ENCODE measurements around the gene MAPK4.
"Not testable (repeated sequence)": the region's sequence is repeated elsewhere in the genome, so short reads cannot be mapped to it uniquely, and the experiment has no call there.

MAPK4 gene

GRCh38 chr18:50578030-50578429, 18.1 kb downstream of the MAPK4 start:
- no peak for DNase-seq (ENCODE audit: low read depth)

- no peak for DNase-seq (ENCODE audit: low read depth)
Measured at GRCh38 chr18:50578651-50579050, 18.8 kb downstream of the MAPK4 start.

- DNase-seq (ENCODE audit: low read depth), result no peak
Measured at GRCh38 chr18:50579061-50579774, 19.3 kb downstream of the MAPK4 start.

GRCh38 chr18:50581517-50581916, 21.6 kb downstream of the MAPK4 start:
- no peak for DNase-seq (ENCODE audit: low read depth)

GRCh38 chr18:50582500-50582899, 22.6 kb downstream of the MAPK4 start:
- DNase-seq (ENCODE audit: low read depth), result no peak

GRCh38 chr18:50586710-50587109, 26.8 kb downstream of the MAPK4 start:
- DNase-seq (ENCODE audit: low read depth), result no peak

- no peak for DNase-seq (ENCODE audit: low read depth)
Measured at GRCh38 chr18:50590593-50590992, 30.7 kb downstream of the MAPK4 start.

GRCh38 chr18:50594012-50594411, 34.1 kb downstream of the MAPK4 start:
- DNase-seq (ENCODE audit: low read depth), result no peak

GRCh38 chr18:50594942-50595341, 35.1 kb downstream of the MAPK4 start:
- DNase-seq (ENCODE audit: low read depth), result no peak

- DNase-seq (ENCODE audit: low read depth), result no peak
Measured at GRCh38 chr18:50602466-50602865, 42.6 kb downstream of the MAPK4 start.

- DNase-seq (ENCODE audit: low read depth), result no peak
Measured at GRCh38 chr18:50606609-50607008, 46.7 kb downstream of the MAPK4 start.

- no peak for DNase-seq (ENCODE audit: low read depth)
Measured at GRCh38 chr18:50607378-50607926, 47.6 kb downstream of the MAPK4 start.

- DNase-seq (ENCODE audit: low read depth), result not testable (repeated sequence)
Measured at GRCh38 chr18:50609171-50609570, 49.3 kb downstream of the MAPK4 start.

- no peak for DNase-seq (ENCODE audit: low read depth)
Measured at GRCh38 chr18:50610349-50610748, 50.5 kb downstream of the MAPK4 start.

GRCh38 chr18:50611529-50611941, 51.6 kb downstream of the MAPK4 start:
- no peak for DNase-seq (ENCODE audit: low read depth)

GRCh38 chr18:50614838-50615237, 55.0 kb downstream of the MAPK4 start:
- no peak for DNase-seq (ENCODE audit: low read depth)

- DNase-seq (ENCODE audit: low read depth), result no peak
Measured at GRCh38 chr18:50616484-50617048, 56.7 kb downstream of the MAPK4 start.

GRCh38 chr18:50619861-50620275, 60.0 kb downstream of the MAPK4 start:
- DNase-seq (ENCODE audit: low read depth), result no peak

GRCh38 chr18:50620319-50620718, 60.4 kb downstream of the MAPK4 start:
- no peak for DNase-seq (ENCODE audit: low read depth)

GRCh38 chr18:50621366-50621765, 61.5 kb downstream of the MAPK4 start:
- no peak for DNase-seq (ENCODE audit: low read depth)

GRCh38 chr18:50622320-50622719, 62.4 kb downstream of the MAPK4 start:
- no peak for DNase-seq (ENCODE audit: low read depth)

- no peak for DNase-seq (ENCODE audit: low read depth)
Measured at GRCh38 chr18:50622865-50623393, 63.0 kb downstream of the MAPK4 start.

- DNase-seq (ENCODE audit: low read depth), result no peak
Measured at GRCh38 chr18:50623694-50624352, 63.9 kb downstream of the MAPK4 start.
